Loucy (cell line): ENCODE data around the gene ANKRD10.

Experiments used
- CTCF ChIP-seq: fragments of 200-600 bp; sonication (generic); conservative IDR thresholded peaks from 2 replicates; pipeline ENCODE4 v1.5.1; 2014; ENCODE audit warnings: mild to moderate bottlenecking, antibody characterized with exemption, low read length
- EZH2phosphoT487 ChIP-seq: fragments of 200-600 bp; IDR thresholded peaks from 2 replicates; pipeline ENCODE4 v1.6.1; 2018; ENCODE audit warnings: antibody characterized with exemption, mild to moderate bottlenecking, moderate library complexity, borderline replicate concordance

GRCh38 chr13:110913322-110914080 lies 1.4 kb downstream of the ANKRD10 start:
- TF ChIP-seq CTCF (no peak), EZH2phosphoT487 (no peak)
